DMS 273 (cell line): Measurements from ENCODE around the gene CPPED1.
"Not testable (repeated sequence)": the region's sequence is repeated elsewhere in the genome, so short reads cannot be mapped to it uniquely, and the experiment has no call there.

Experiments used
- DNase-seq: peaks from one replicate; lab custom pipeline; 2025; ENCODE audit not compliant: unreplicated experiment; lab: John Stamatoyannopoulos, UW

Gene CPPED1

DNA sequence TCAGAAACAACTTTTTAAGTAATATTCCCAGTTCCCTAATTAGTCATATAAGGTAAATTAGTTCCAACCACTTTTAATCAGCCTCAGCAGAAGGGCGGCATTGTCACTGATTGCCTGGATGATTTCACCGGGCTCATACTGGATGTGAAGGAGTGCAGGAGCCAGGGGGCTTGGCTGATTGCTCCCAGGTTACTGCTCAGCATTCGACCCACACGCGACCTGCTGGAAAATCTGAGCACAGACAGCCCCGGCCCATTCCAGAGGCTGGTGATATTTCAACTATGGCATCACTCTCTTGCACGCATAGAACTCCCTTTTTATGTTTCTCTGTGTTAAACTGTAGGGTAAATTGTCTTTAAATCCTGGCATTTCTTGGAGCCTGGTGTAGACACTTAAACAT, 34.2 kb downstream of the CPPED1 start:
- DNase-seq = no peak

DNA sequence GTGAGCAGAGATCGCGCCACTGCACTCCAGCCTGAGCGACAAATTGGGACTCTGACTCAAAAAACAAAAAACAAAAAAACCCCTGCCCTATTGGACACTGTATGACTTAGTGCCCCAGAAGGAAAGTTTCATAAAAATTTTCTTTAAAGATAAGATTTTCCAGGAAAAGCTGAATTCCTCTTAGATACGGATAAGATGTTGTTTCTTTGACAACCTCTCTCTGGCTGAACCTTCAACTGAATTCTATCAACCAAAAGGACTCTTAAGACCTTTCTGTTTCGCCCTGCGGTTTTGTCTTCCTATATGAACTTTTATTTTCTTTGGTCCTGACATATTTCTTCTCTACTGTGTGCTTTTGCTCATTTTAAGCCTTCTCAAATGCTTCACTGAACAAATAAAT, 35.8 kb downstream of the CPPED1 start:
- no peak for DNase-seq

DNA sequence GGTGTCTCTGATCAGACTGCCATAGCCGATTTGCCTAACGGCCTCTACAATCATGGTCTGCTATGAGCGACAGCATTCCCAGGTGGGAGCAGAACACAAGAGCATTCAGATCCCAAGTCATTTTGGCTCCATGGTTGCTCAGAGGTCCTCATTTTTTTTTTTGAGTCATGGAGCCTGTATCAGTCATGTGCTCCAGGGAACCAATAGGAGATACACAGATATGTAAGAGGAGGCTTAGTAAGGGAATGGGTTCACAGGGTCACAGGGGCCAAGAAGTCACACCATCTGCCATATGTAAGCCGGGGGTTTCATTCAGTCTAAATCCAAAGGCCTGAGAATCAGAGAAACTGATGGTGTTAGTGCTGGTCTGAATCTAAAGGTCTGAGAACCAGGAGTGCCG, 36.8 kb downstream of the CPPED1 start:
- DNase-seq = no peak

DNA sequence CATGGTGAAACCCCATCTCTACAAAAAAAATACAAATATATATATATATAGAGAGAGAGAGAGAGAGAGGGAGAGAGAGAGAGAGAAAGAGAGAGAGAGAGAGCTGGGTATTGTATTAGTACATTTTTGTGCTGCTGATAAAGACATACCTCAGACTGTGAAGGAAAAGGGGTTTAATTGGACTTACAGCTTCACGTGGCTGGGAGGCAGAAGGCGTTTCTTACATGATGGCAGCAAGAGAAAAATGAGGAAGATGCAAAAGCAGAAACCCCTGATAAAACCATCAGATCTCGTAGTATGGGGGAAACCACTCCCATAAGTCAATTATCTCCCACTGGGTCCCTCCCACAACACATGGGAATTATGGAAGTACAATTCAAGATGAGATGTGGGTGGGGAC, 37.5 kb downstream of the CPPED1 start:
- DNase-seq = not testable (repeated sequence)

DNA sequence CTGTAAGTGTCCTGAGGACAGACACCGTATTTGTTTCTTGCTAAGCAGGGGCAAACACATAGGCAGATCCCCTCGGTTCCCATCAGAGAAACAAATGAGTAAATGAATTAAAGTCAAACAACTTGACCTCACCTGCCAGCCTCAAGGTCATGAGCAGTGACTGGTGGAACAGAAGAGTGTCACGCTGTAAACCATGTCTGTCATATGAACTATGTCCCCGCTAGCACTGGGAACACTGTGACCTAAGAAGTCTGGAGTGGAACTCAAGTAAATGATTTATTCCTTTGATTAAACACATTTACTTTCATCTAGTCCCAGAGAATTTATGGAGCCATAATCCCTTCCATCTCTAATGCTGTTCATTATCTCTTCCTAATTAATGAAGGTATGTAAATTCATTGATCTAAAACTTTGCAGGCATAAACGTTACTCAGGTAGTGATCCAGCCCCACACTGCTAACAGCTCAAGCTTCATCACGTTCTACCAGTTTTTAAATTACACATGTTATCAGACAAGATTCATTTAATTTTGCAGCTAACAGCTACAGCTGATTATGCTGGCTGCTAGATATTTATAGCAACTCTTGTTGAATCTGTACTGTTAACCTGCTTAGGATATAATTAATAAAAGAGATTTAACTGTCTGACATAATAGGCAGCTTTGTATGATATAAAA, 38.7 kb downstream of the CPPED1 start:
- no peak for DNase-seq

DNA sequence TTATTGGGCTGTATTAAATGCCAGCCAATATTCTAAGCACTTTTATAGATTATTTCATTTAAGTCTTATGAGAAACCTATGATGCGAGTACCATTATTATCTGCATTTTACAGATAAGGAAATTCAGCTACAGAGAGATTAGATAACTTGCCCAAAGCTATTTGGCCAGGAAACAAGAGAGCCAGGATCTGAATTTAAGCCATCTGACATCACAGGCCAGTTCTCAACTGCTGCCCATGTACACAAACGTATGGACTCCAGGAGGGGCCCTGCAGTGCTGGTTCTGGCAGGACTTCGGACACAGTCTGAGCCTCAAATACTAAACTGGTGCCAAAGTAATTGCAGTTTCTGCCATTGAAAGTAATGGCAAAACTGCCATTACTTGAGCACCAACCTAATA, 40.2 kb downstream of the CPPED1 start:
- DNase-seq = no peak

DNA sequence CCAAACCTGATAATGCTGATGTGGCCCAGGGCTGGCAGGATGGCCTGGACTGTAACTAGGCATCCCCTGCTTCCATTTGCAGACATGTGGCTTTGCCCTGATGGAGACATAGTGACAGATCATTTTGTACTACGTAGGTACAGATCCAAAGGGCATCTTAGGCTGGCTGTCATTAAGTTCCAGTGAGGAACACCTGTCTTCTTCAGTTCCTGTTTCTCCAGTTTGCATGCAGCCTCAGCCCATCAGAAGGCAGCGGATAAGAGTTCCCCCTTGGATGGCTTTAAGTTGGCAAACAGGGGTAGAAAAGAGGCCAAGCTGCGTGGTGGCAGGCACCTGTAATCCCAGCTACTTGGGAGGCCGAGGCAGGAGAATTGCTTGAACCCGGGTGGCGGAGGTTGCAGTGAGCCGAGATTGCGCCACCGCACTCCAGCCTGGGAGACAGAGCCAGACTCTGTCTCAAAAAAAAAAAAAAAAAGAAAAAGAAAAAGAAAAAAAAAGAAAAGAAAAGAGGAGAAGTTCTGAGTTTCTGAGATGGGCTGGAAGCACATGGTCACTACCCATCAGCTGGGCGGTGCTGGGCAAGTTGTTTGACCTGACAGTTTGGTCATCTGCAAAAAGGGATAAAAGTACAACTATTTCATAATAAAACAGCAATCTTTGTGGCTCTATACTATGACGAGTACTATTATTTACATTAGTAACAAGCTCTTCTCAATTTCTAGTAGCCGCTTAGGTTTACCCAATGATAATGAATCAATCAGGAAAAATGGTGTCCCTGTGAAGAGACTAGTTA, 42.7 kb downstream of the CPPED1 start:
- DNase-seq = no peak

DNA sequence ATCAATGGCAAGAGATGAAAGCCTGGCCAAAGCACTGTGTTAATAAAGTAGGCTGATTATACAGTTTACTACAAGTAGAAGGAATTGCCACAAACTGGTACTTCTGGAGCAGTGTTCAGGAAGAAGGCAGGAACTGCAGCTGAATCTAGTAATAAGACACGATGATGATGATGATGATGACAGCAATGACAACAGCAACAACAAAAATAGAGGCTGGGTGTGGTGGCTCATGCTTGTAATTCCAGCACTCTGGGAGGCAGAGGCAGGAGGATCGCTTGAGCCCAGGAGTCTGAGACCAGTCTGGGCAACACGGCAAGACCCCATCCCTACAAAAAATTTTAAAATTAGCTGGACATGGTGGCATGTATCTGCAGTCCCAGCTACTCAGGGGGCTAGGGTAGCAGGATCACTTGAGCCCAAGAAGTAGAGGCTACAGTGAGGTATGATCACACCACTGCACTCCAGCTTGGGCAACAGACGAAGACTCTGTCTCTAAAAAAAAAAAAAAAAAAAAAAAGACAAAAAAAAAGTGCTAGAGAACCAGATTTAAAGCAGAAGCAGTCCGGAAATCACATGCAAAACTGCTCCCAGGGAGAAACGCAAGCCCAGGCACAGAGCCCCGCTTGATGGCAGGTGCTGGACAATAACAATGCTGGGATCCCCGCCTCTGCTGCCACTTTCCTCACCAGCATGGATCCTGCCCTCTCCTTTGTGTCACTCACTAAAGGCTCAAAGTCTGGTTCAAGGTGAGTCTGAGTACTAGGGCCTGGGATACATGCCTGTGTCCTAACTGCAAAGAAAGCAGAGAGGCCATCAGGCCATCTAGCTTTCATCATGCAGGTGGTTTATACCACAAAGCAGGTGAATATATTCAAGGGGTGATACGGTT, 44.8 kb downstream of the CPPED1 start:
- DNase-seq = no peak

DNA sequence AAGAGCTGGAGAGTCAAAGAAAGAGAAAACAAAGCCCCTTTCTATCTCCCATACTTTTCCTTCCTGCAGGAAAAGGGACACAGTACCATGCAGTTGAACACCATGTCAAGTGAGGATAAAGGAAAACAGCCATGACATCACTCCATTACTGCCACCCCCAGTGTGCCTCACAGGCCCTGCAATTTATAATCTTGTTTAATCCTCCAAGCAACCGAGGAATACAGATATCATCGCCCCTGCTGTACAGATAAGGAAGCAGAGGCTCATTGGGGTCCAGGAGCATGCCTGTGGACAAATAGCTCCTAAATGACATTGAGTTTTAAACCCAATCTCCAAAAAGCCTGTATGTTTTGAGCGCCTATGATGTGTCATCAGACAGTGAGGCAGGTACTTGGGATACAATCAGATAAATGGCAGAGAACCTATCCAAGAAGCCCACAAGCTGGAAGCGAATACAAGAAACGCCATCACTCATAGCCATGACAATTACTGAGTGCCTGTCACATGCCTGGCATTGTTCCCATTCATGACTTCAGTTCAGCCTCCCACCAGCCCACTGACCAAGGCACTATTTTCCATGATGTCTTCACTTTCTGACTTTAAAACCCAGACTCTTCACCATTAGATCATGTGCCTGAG, 45.5 kb downstream of the CPPED1 start:
- DNase-seq = no peak

DNA sequence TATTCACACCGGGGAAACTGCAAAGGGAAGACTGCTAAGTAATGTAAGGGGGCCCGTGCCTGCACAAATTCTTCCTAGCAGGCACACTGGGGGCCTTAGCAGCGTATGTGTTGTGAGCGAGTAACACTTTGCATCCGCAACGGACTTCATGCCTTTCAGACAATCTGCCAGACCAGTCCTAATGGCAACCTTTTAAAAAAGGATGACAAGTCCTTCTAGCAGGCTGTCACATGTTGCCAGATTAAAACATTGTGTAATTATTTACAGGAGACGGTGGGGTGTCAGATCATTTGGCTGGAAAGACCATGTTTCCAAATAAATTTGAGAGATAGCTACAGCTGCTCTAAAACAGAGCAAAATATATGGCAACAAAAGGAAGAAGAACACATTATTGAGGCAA, 46.1 kb downstream of the CPPED1 start:
- no peak for DNase-seq

DNA sequence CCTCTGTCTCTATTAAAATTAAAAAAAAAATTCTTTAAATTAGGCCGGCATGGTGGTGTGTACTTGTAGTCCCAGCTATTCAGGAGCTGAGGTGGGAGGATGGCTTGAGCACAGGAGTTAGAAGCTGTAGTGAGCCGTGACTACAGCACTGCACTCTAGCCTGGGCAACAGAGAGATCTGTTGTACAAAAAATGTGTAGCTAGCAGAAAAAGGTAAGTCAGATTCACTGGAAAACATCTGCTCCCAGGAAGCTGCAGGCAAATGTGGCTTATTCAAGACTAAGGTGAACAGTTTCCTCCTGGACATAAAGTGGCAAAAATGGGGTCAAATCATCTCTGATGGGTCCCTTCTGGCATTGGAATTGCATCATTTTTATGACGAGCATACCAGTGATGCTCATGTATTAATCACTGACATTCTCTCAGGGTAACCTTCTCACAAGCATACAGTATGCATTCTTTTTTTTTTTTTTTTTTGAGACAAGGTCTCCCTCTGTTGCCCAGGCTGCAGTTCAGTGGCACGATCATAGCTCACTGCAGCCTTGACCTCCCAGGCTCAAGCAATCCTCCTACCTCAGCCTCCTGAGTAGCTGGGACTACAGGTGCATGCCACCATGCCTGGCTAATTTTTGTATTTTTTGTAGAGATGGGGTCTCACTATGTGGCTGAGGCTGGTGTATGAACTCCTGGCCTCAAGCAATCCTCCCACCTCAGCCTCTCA, 48.7 kb downstream of the CPPED1 start:
- no peak for DNase-seq

DNA sequence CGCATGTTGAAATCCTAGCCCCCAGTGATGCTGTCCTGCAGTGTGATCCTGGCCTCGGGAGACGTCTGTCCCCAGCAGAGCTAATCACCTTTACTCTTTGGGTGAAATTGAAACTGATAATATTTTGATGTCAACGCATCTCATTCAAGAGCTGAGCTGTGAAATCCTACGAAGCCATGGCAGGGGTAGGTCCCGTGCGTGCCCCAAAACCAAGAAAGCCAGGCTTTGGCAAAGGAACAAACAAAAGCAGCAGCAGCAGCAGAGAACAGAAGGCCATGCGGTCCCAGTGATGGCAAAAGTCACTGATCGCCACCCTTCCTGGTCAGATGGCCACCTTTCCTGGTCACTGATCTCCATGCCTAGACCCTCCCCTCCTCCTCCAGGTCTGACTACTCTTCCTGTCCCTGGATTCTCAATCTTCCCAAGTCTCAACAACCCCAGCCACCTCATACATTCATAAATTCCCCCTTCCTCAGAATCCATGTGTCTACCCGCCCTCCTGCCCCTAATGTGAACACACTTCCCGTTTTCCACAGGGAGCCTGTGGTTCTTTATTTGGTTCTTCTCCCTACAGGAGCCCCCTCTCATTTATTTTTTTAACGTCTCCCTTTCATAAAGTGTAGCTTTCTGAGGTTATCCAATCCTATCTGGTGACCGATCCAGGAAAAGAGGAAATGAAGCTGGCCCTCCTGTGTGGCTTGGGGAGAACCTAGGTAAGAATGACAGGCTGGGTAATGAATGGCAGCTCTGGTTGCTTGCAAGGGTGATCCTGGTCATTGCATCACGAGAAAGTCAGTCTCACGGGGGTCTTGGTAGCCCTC, 50.3 kb downstream of the CPPED1 start:
- no peak for DNase-seq

DNA sequence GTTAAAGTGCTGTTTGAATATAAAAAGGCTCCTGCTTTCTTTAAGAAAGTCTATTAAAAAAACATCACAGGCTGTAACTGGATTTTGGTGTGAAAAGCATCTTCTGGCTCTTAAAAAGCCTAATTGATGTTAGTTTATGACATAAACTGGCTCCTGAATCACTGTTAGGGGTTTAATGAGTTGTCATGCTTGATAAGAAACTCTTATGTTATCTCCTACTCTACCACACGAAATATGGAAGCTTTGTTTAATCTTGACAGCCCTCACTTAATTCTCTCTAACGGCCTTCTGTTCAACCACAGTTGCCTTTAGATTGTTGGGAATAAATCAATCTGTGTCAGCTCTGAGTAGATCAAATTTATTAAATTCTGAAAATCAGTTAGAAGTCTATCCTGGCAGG, 51.5 kb downstream of the CPPED1 start:
- DNase-seq = peak; percentile 4

DNA sequence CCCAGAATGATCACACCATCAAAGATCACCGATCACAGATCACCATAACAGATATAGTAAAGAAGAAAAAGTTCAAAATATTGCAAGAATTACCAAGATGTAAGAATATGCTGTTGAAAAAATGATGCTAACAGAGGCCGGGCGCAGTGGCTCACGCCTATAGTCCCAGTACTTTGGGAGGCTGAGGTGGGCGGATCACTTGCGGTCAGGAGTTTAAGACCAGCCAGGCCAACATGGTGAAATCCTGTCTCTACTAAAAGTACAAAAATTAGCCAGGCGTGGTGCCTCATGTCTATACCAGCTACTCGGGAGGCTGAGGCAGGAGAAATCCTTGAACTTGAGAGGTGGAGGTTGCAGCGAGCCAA, 53.2 kb downstream of the CPPED1 start:
- no peak for DNase-seq

DNA sequence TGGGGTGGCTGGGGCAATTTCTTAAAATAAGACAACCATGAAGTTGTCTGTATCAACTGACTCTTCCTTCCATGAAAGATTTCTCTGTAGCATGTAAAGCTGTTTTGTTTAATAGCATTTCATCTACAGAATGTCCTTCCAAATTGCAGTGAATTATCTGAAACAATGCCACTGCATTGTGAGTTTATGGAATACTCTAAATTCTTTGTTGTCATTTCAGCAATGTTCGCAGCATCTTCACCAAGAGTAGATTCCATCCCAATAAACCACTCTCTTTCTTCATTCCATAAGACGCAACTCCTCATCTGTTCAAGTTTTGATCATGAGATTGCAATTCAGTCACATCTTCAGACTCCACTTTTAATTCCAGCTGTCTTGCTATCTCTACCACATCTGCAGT, 54.6 kb downstream of the CPPED1 start:
- no peak for DNase-seq

DNA sequence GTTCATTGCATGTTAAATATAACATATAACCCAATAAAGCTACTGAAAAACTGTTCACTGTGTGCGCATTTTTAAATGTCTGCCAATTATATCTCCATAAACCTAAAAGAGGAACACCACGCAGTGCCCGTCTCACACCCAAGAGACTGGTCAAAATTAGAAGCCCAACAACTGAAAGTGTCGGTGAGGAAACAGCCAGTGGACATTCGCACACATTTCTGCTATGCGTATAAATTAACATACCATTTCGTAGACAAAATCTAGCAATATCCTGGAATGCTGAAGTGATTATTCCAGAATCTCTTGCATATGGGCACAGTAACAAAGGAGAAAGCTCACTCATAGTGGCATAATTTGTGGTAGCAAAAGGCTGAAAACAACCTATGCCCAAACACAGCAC, 55.9 kb downstream of the CPPED1 start:
- DNase-seq = no peak

DNA sequence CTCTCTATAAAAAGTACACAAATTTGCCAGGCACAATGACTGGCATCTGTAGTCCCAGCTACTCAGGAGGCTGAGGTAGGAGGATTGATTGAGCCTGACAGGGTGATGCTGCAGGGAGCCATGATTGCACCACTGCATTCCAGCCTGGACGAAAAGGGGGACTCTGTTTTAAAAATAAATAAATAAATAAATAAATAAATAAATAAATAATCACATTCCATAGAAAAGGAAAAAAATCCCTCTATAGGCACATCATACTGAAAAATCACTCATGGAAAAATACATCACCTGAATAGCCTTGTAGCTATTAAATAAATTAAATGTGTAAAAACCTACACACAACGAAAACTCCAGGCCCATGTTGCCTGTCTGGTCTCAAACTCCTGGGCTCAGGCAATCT, 56.4 kb downstream of the CPPED1 start:
- DNase-seq = no peak

DNA sequence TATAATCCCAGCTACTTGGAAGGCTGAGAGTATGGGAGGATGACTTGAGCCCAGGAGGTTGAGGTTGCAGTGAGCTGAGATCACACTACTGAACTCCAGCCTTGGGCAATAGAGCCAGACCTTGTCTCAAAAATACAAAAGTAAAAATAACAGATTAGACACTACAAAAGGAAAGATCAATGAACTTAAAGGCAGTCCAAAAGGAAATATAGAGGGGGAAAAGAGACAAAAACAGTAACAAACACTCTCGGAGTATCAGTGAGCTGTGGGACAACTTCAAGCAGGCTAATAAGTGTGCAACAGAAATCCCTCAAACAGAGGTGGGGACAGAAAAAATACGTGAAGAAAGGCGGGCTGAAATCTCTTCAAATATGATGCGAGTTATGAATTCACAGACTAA, 58.8 kb downstream of the CPPED1 start:
- DNase-seq = no peak

DNA sequence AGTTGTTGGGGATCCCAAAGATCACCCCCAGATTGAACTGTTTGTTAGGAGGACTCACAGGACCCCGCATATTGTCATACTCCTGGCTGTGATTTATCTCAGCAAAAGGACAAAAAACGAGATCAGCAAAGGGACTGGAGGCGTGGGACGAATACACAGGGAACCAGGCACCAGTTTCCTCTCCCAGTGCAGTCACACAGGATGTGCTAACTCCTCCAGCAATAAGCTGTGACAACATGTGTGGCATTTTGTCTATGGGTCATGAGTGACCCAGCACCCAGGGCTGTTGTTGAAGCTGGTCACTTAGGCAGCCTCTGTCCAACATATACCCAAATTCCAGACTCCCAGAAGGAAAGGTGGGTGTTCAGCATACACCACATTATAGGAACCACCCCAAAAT, 60.9 kb downstream of the CPPED1 start:
- DNase-seq = no peak
